T-helper 2 cell treated with Interferon-gamma antibody and Interleukin-4, amounts not matched to agents 5 μg/mL and 100 μg/mL, for 36 hours (primary cell): ENCODE measurements around the gene STK24.
"Not testable (repeated sequence)": the region's sequence is repeated elsewhere in the genome, so short reads cannot be mapped to it uniquely, and the experiment has no call there.

Experiments
- DNase-seq: peaks from one replicate; pipeline ENCODE4 v3.0.0; 2021; ENCODE audit warnings: low spot score
- H3K27ac Mint-ChIP-seq: one replicate; pipeline ENCODE4 v1.8.0; 2021; ENCODE audit warnings: mild to moderate bottlenecking, mixed read lengths
- H3K27me3 Mint-ChIP-seq: one replicate; pipeline ENCODE4 v1.8.0; 2021; ENCODE audit warnings: low read depth, mixed read lengths
- H3K36me3 Mint-ChIP-seq: one replicate; pipeline ENCODE4 v1.8.0; 2021; ENCODE audit warnings: low read depth, mixed read lengths
- H3K4me1 Mint-ChIP-seq: one replicate; pipeline ENCODE4 v1.8.0; 2021; ENCODE audit warnings: low read depth, mixed read lengths
- H3K4me3 Mint-ChIP-seq: one replicate; pipeline ENCODE4 v1.8.0; 2022; ENCODE audit warnings: mild to moderate bottlenecking, moderate library complexity, mixed read lengths
- H3K9me3 Mint-ChIP-seq: one replicate; pipeline ENCODE4 v1.8.0; 2021; ENCODE audit warnings: mixed read lengths

The STK24 gene

DNA sequence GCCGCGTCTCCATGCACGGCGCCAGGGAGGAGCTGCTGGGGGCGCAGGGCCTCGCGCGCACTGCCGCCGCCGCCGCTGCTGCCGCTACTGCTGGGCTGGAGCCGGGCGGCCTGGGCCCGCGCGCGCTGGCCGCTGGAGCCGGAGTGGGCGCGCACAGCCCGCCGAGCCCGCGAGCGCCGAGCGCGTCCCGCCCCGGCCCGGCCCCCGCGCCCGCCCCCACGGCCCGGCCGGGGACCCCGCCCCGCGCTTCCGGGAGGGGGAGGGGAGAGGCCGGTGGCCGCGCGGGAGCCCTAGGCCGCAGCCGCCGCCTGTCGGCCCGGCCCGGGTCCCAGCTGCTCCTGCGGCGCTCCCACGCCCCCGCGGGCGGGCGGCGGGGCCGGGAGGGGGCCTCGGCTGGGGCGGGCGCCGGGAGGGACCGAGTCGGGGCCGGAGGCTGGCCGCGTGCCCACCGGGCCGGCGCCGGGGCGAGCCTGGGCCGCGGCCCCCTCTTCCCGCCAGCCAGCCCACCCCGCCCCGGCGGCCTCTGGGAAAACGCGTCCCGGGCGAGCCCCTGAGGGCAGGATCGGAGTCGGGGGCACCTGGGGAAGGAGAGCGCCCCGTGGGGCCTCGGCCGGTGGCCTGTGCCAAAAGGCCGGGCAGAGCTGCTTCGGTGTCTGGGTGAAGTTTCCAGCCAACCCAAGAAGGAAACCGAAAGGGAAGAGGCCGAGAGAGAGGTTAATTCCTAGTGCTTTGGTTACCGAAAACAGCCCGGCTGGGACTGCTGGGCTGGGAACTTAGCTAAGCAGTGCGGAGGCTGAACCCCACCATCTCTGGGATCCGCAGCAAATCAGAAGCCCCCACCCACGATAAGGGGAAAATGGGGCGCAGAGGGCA, at the start of gene STK24:
Gene STK24, minus strand, starts transcription at position 145 of the 873 bp plus-strand sequence. CDS start 321 bp downstream, outside the sequence.
- Mint-ChIP-seq H3K4me1 (peaks cover 29% of the 10 kb centered on the region), H3K36me3 (peaks cover 24% of the 10 kb centered on the region)
- peak; percentile 77 for DNase-seq

GRCh38 chr13:98626298-98626935, 49.5 kb upstream of the STK24 start:
- no peak for DNase-seq
- Mint-ChIP-seq H3K9me3 (no peaks in the 10 kb centered on the region), H3K27me3 (peaks cover 4% of the 10 kb centered on the region), H3K4me3 (no peak overlapping the region), H3K36me3 (no peaks in the 10 kb centered on the region), H3K4me1 (no peaks in the 10 kb centered on the region), H3K27ac (no peak overlapping the region)

More for the DNA sequence above, at the start of gene STK24:
- Mint-ChIP-seq H3K27me3 (no peaks in the 10 kb centered on the region), H3K4me3 (peak within 1 kb of the TSS; percentile 99), H3K27ac (peak within 1 kb of the TSS; percentile 67), H3K9me3 (no peaks in the 10 kb centered on the region)

DNA sequence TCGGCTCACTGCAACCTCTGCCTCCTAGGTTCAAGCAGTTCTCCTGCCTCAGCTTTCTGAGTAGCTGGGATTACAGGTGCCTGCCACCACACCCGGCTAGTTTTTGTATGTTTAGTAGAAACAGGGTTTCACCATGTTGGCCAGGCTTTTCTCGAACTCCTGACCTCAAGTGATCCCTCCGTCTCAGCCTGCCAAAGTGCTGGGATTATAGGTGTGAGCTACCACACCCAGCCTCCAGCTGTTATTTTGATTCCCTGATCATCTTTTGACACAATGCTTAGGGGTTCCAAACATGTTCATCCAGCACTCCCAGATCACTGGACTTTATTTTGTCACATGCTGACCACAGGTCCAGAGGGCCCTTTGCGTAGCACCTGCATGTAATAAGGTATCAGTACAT, 47.7 kb upstream of the STK24 start:
- not testable (repeated sequence) for H3K4me1 Mint-ChIP-seq, H3K9me3 Mint-ChIP-seq, H3K27ac Mint-ChIP-seq, H3K4me3 Mint-ChIP-seq, DNase-seq, H3K27me3 Mint-ChIP-seq, H3K36me3 Mint-ChIP-seq

- H3K36me3 Mint-ChIP-seq = no peaks in the 10 kb centered on the region
- no peak overlapping the region for H3K4me3 Mint-ChIP-seq
- no peak for DNase-seq
- H3K27me3 Mint-ChIP-seq = peaks cover 7% of the 10 kb centered on the region
- no peak overlapping the region for H3K27ac Mint-ChIP-seq
- H3K9me3 Mint-ChIP-seq = no peaks in the 10 kb centered on the region
- H3K4me1 Mint-ChIP-seq = no peaks in the 10 kb centered on the region
These were observed 46.0 kb upstream of the STK24 start for GRCh38 chr13:98622931-98623331.

GRCh38 chr13:98619556-98619955, 42.6 kb upstream of the STK24 start:
- H3K27ac Mint-ChIP-seq = no peak overlapping the region
- no peaks in the 10 kb centered on the region for H3K4me1 Mint-ChIP-seq
- H3K4me3 Mint-ChIP-seq = no peak overlapping the region
- peaks cover 12% of the 10 kb centered on the region for H3K27me3 Mint-ChIP-seq
- no peak for DNase-seq
- H3K36me3 Mint-ChIP-seq = no peaks in the 10 kb centered on the region
- no peaks in the 10 kb centered on the region for H3K9me3 Mint-ChIP-seq

- H3K9me3 Mint-ChIP-seq, H3K36me3 Mint-ChIP-seq, H3K4me3 Mint-ChIP-seq, DNase-seq, H3K4me1 Mint-ChIP-seq, H3K27ac Mint-ChIP-seq: not testable (repeated sequence)
- peaks cover 16% of the 10 kb centered on the region for H3K27me3 Mint-ChIP-seq
These were observed 38.7 kb upstream of the STK24 start for GRCh38 chr13:98615595-98615994.

DNA sequence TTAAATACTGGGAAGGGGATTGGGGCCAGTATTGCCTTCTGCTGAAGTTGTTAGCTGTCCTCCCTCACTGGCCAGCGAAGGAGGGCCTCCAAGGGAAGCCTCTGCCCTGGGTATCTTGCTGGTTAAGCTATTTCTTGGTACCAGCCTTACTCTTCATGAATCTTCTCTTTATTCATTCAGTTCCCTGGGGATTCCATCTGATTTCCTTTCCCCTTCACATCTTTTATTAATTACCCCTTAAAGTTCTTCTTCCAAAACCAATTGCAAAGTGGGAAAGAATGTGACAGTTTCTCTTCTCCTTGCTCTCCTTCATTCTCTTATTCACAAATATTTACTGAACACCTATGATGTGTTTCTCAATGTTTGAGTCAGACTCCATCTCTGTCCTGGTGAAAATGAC, 36.7 kb upstream of the STK24 start:
- no peak for DNase-seq
- no peaks in the 10 kb centered on the region for H3K9me3 Mint-ChIP-seq
- H3K36me3 Mint-ChIP-seq = no peaks in the 10 kb centered on the region
- peaks cover 23% of the 10 kb centered on the region for H3K27me3 Mint-ChIP-seq
- no peak overlapping the region for H3K4me3 Mint-ChIP-seq
- H3K4me1 Mint-ChIP-seq = no peaks in the 10 kb centered on the region
- H3K27ac Mint-ChIP-seq = no peak overlapping the region

DNA sequence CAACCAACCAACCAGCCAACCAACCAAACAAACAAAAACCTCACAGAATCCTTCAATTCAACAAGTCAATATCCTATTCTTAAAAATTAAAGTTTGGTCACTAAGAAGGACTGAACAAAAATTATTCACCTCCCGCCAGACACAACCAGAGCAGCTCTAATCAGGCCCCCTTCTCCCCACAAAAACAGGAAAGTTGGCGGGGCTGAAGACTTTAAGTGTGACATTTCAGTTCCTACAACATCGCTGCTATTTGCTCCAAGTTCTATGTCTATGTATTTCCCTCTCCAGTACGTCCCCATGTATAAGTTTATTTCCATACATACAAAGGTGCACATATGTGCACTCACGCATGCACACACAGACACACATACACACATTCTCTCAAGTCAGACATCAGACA, 32.8 kb upstream of the STK24 start:
- Mint-ChIP-seq H3K4me3 (no peak overlapping the region), H3K27ac (no peak overlapping the region), H3K27me3 (peaks cover 21% of the 10 kb centered on the region), H3K36me3 (no peaks in the 10 kb centered on the region), H3K4me1 (no peaks in the 10 kb centered on the region), H3K9me3 (no peaks in the 10 kb centered on the region)
- DNase-seq = no peak

GRCh38 chr13:98606296-98606695, 29.4 kb upstream of the STK24 start:
- Mint-ChIP-seq H3K4me3 (no peak overlapping the region), H3K36me3 (no peaks in the 10 kb centered on the region), H3K9me3 (no peaks in the 10 kb centered on the region), H3K27ac (no peak overlapping the region), H3K27me3 (peaks cover 16% of the 10 kb centered on the region), H3K4me1 (no peaks in the 10 kb centered on the region)
- no peak for DNase-seq

- Mint-ChIP-seq H3K4me1 (peaks cover 15% of the 10 kb centered on the region), H3K36me3 (no peaks in the 10 kb centered on the region), H3K27me3 (peaks cover 5% of the 10 kb centered on the region), H3K27ac (no peak overlapping the region), H3K4me3 (no peak overlapping the region), H3K9me3 (no peaks in the 10 kb centered on the region)
- no peak for DNase-seq
These were observed 22.8 kb upstream of the STK24 start for GRCh38 chr13:98599502-98600328.

GRCh38 chr13:98598043-98598442, 21.1 kb upstream of the STK24 start:
- DNase-seq = no peak
- H3K9me3 Mint-ChIP-seq = no peaks in the 10 kb centered on the region
- no peak overlapping the region for H3K27ac Mint-ChIP-seq
- H3K27me3 Mint-ChIP-seq = peaks cover 2% of the 10 kb centered on the region
- H3K4me3 Mint-ChIP-seq = no peak overlapping the region
- H3K4me1 Mint-ChIP-seq = peaks cover 15% of the 10 kb centered on the region
- no peaks in the 10 kb centered on the region for H3K36me3 Mint-ChIP-seq

GRCh38 chr13:98595134-98595533, 18.2 kb upstream of the STK24 start:
- DNase-seq = no peak
- peaks cover under 1% of the 10 kb centered on the region for H3K27me3 Mint-ChIP-seq

DNA sequence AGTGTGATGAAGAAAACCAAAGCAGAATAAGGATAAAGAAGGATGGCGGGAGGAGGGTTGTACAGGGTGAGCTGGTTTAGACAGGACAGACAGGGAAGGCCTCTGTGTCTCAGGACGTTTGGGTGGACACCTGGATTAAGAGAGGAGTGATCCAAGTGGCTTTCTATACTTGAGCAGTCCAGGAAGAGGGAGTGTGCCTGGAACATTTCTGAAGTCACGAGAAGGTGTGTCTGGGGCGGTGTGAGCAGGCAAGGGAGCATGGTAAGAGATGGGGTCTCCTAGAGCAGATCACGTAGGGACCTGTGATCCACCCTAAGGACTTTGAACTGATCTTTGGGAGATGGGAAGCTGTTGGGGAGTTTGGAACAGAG, 15.4 kb upstream of the STK24 start:
- H3K9me3 Mint-ChIP-seq = peaks cover 4% of the 10 kb centered on the region
- H3K36me3 Mint-ChIP-seq = no peaks in the 10 kb centered on the region
- H3K4me3 Mint-ChIP-seq = no peak overlapping the region
- no peak overlapping the region for H3K27ac Mint-ChIP-seq
- H3K4me1 Mint-ChIP-seq = peaks cover 11% of the 10 kb centered on the region
- peaks cover 3% of the 10 kb centered on the region for H3K27me3 Mint-ChIP-seq
- no peak for DNase-seq

More at GRCh38 chr13:98595134-98595533, 18.2 kb upstream of the STK24 start:
- Mint-ChIP-seq H3K27ac (no peak overlapping the region), H3K9me3 (no peaks in the 10 kb centered on the region), H3K4me3 (no peak overlapping the region), H3K36me3 (no peaks in the 10 kb centered on the region), H3K4me1 (peaks cover 15% of the 10 kb centered on the region)
